ENCODE data around the gene TMEM117.

TMEM117 gene

GRCh38 chr12:43883311-43883710 is 47.4 kb downstream of the TMEM117 start:
- CTCF ChIA-PET = interaction anchor here (0.7 to 4.9 kb wide), 36 partner anchors 9 to 1048 kb away, joined by 3 to 84 read pairs (median 4); partner anchors contain the start of genes TMEM117 and TWF1
- no peak overlapping the region for H3K4me3 ChIP-seq (ENCODE audit: low read depth, low read length)

GRCh38 chr12:43883748-43884147 is 47.9 kb downstream of the TMEM117 start:
- no peaks in the 10 kb centered on the region for H3K36me3 ChIP-seq (ENCODE audit: control insufficient read depth in 2 of 2, insufficient read depth in 1 of 2, low read length in 2 of 2)
- ChIA-PET POLR2A (interaction anchor here (0.6 kb wide), 2 partner anchors 11 to 78 kb away, joined by 4 read pairs; partner anchors contain the start of gene TWF1), CTCF (interaction anchor here (0.6 to 4.9 kb wide), 15 partner anchors 13 to 212 kb away, joined by 3 to 84 read pairs (median 4); partner anchors contain the start of gene TWF1)
- no peaks in the 10 kb centered on the region for H3K9me3 ChIP-seq (ENCODE audit: control insufficient read depth, insufficient read depth, low read depth, low read length)
- H3K4me1 ChIP-seq (ENCODE audit: control insufficient read depth, insufficient read depth, low read length) = peaks cover 14% of the 10 kb centered on the region; the same call in 1 of the 2 replicates
- H3K4me3 ChIP-seq (ENCODE audit: low read depth, low read length) = no peak overlapping the region
- TF ChIP-seq ZNF776 (tag by site-specific recombination; IDR thresholded peaks at IDR 0.05; ENCODE audit: borderline replicate concordance) (no peak), ZNF654 (tag by site-specific recombination; IDR thresholded peaks at IDR 0.05; ENCODE audit: low read depth) (no peak), ZNF561 (tag by site-specific recombination; IDR thresholded peaks at IDR 0.05; ENCODE audit: borderline replicate concordance) (no peak), ZNF660 (tag by site-specific recombination; IDR thresholded peaks at IDR 0.05) (no peak), ZNF792 (tag by site-specific recombination; IDR thresholded peaks at IDR 0.05) (no peak), ZNF121 (tag by site-specific recombination; IDR thresholded peaks at IDR 0.05) (no peak), ZNF629 (tag by site-specific recombination; IDR thresholded peaks at IDR 0.05) (no peak), ZNF548 (tag by site-specific recombination; IDR thresholded peaks at IDR 0.05) (no peak), ZNF157 (tag by site-specific recombination; IDR thresholded peaks at IDR 0.05) (no peak), GLIS2 (tag by site-specific recombination; IDR thresholded peaks at IDR 0.05) (no peak), ZNF16 (tag by site-specific recombination; IDR thresholded peaks at IDR 0.05; ENCODE audit: low read depth) (no peak), ZNF211 (tag by site-specific recombination; IDR thresholded peaks at IDR 0.05; ENCODE audit: low read depth) (no peak)
- H3K27ac ChIP-seq (ENCODE audit: extremely low read depth, low read depth, low read length) = no peak overlapping the region

More at GRCh38 chr12:43883311-43883710, 47.4 kb downstream of the TMEM117 start:
- no peaks in the 10 kb centered on the region for H3K9me3 ChIP-seq (ENCODE audit: control insufficient read depth, insufficient read depth, low read depth, low read length)
- POLR2A ChIA-PET = interaction anchor here (0.6 kb wide), 1 partner anchor 11 kb away, joined by 4 read pairs; no protein-coding TSS in a partner anchor
- H3K27ac ChIP-seq (ENCODE audit: extremely low read depth, low read depth, low read length) = no peak overlapping the region
- TF ChIP-seq ZNF292 (tag by site-specific recombination; IDR thresholded peaks at IDR 0.05; ENCODE audit: borderline replicate concordance, low read depth) (no peak), ZNF747 (tag by site-specific recombination; IDR thresholded peaks at IDR 0.05) (no peak), ZNF48 (tag by site-specific recombination; IDR thresholded peaks at IDR 0.05) (no peak), ZNF768 (tag by site-specific recombination; IDR thresholded peaks at IDR 0.05) (no peak), KLF7 (tag by site-specific recombination; IDR thresholded peaks at IDR 0.05; ENCODE audit: borderline replicate concordance) (no peak), KLF8 (tag by site-specific recombination; IDR thresholded peaks at IDR 0.05) (no peak), ZNF529 (tag by site-specific recombination; IDR thresholded peaks at IDR 0.05; ENCODE audit: insufficient replicate concordance) (no peak), ZBTB1 (tag by site-specific recombination; IDR thresholded peaks at IDR 0.05) (no peak), ZNF792 (tag by site-specific recombination; IDR thresholded peaks at IDR 0.05) (no peak), ZNF623 (tag by site-specific recombination; IDR thresholded peaks at IDR 0.05) (no peak), ZNF560 (tag by site-specific recombination; IDR thresholded peaks at IDR 0.05; ENCODE audit: borderline replicate concordance) (no peak), HOXA7 (CRISPR knock-in tag; IDR thresholded peaks at IDR 0.05; ENCODE audit: borderline replicate concordance) (no peak), TCF7L2 (IDR thresholded peaks at IDR 0.05; ENCODE audit: borderline replicate concordance, low read depth, low read length) (no peak), ZNF449 (tag by site-specific recombination; IDR thresholded peaks at IDR 0.05) (no peak), BCL11B (tag by site-specific recombination; IDR thresholded peaks at IDR 0.05; ENCODE audit: low read depth) (no peak), ZNF239 (tag by site-specific recombination; IDR thresholded peaks at IDR 0.05) (no peak), GFI1B (tag by site-specific recombination; IDR thresholded peaks at IDR 0.05) (no peak), GLI2 (tag by site-specific recombination; IDR thresholded peaks at IDR 0.05; ENCODE audit: borderline replicate concordance, low read depth) (no peak)
- TF ChIP-seq, protein P1, sequence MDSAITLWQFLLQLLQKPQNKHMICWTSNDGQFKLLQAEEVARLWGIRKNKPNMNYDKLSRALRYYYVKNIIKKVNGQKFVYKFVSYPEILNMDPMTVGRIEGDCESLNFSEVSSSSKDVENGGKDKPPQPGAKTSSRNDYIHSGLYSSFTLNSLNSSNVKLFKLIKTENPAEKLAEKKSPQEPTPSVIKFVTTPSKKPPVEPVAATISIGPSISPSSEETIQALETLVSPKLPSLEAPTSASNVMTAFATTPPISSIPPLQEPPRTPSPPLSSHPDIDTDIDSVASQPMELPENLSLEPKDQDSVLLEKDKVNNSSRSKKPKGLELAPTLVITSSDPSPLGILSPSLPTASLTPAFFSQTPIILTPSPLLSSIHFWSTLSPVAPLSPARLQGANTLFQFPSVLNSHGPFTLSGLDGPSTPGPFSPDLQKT (IDR thresholded peaks at IDR 0.05; ENCODE audit: borderline replicate concordance, low read depth, low read length) = no peak
- peaks cover 15% of the 10 kb centered on the region; the same call in 1 of the 2 replicates for H3K4me1 ChIP-seq (ENCODE audit: control insufficient read depth, insufficient read depth, low read length)
- no peaks in the 10 kb centered on the region for H3K36me3 ChIP-seq (ENCODE audit: control insufficient read depth in 2 of 2, insufficient read depth in 1 of 2, low read length in 2 of 2)
